Measurements from ENCODE around the gene DLG3. TPM values are rescaled to one million over a fixed set of nuclear protein-coding genes. Genes with fewer than 3 reads are reported as not detected.

Gene DLG3
- total RNA-seq, 1 donor from 2014 or later, result 6.5 TPM

- DNase-seq (ENCODE audit: low spot score in 2 of 2), result no peak
- no peak for TF ChIP-seq CTCF (IDR thresholded peaks at IDR 0.05)
- no peaks in the 10 kb centered on the region for H3K27me3 ChIP-seq
- no peaks in the 10 kb centered on the region for H3K9me3 ChIP-seq
- H3K4me1 ChIP-seq, result no peaks in the 10 kb centered on the region
- no peak overlapping the region for H3K27ac ChIP-seq
- H3K36me3 ChIP-seq, result no peaks in the 10 kb centered on the region
- no peak overlapping the region for H3K4me3 ChIP-seq
- intact Hi-C loops (cut with DNase I), result no loop called here
Observed at GRCh38 chrX:70552130-70552704, 107.6 kb downstream of the DLG3 start.

DNA sequence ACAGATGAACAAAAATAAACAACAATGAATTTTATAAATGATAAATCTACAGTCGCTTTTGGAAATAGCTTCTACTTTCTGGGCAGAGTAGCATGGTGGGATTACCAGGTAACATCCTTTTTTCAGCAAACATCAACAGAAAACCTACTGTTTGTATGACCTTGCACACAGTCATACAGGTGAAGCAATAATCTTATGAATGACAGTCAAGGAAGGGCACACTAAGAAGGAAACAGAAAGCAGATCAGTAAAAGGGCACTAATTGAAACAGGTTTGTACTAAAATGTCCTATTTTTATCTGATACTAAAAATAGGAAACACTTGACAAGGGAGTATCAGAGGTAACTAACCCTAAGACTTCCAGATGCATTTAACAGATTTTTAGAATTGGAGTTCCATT, 108.9 kb downstream of the DLG3 start:
- no peak for TF ChIP-seq CTCF (IDR thresholded peaks at IDR 0.05)
- Histone ChIP-seq H3K36me3 (no peaks in the 10 kb centered on the region), H3K9me3 (no peaks in the 10 kb centered on the region), H3K4me3 (no peak overlapping the region), H3K4me1 (no peaks in the 10 kb centered on the region), H3K27ac (no peak overlapping the region), H3K27me3 (no peaks in the 10 kb centered on the region)
- DNase-seq (ENCODE audit: low spot score in 2 of 2), result no peak
- intact Hi-C loops (cut with DNase I), result no loop called here

GRCh38 chrX:70554081-70554480, 109.4 kb downstream of the DLG3 start:
- intact Hi-C loops (cut with DNase I), result loop anchor here (1.0 kb wide), 1 partner anchor 100 kb away; no protein-coding TSS in a partner anchor

GRCh38 chrX:70554523-70554922, 109.9 kb downstream of the DLG3 start:
- intact Hi-C loops (cut with DNase I), result loop anchor here (1.0 kb wide), 1 partner anchor 100 kb away; no protein-coding TSS in a partner anchor
- Histone ChIP-seq H3K36me3 (no peaks in the 10 kb centered on the region), H3K4me3 (no peak overlapping the region), H3K27ac (no peak overlapping the region), H3K27me3 (no peaks in the 10 kb centered on the region), H3K4me1 (no peaks in the 10 kb centered on the region), H3K9me3 (no peaks in the 10 kb centered on the region)
- TF ChIP-seq CTCF (IDR thresholded peaks at IDR 0.05), result no peak
- no peak for DNase-seq (ENCODE audit: low spot score in 2 of 2)

More at GRCh38 chrX:70554081-70554480, 109.4 kb downstream of the DLG3 start:
- TF ChIP-seq CTCF (IDR thresholded peaks at IDR 0.05), result peak in 2 of 3 experiments; percentile 14 to 31
- no peaks in the 10 kb centered on the region for H3K9me3 ChIP-seq
- H3K27ac ChIP-seq, result no peak overlapping the region
- DNase-seq (ENCODE audit: low spot score in 2 of 2), result no peak
- no peaks in the 10 kb centered on the region for H3K4me1 ChIP-seq
- H3K27me3 ChIP-seq, result no peaks in the 10 kb centered on the region
- H3K36me3 ChIP-seq, result no peaks in the 10 kb centered on the region
- no peak overlapping the region for H3K4me3 ChIP-seq

GRCh38 chrX:70554948-70555347, 110.3 kb downstream of the DLG3 start:
- Histone ChIP-seq H3K4me3 (no peak overlapping the region), H3K9me3 (no peaks in the 10 kb centered on the region), H3K27me3 (no peaks in the 10 kb centered on the region), H3K4me1 (no peaks in the 10 kb centered on the region), H3K27ac (no peak overlapping the region), H3K36me3 (no peaks in the 10 kb centered on the region)
- intact Hi-C loops (cut with DNase I), result loop anchor here (1.0 kb wide), 1 partner anchor 101 kb away; no protein-coding TSS in a partner anchor
- no peak for TF ChIP-seq CTCF (IDR thresholded peaks at IDR 0.05)
- DNase-seq (ENCODE audit: low spot score in 2 of 2), result no peak

Other genes with a start within 250 kb of the DLG3 start
- gene AWAT1, start 210.2 kb upstream of the DLG3 start, total RNA-seq, result not detected
- gene P2RY4, start 184.6 kb upstream of the DLG3 start, total RNA-seq, result 1.3 TPM
- gene ARR3, start 176.5 kb upstream of the DLG3 start, total RNA-seq, result not detected
- gene RAB41, start 162.7 kb upstream of the DLG3 start, total RNA-seq, result not detected
- gene PDZD11, start 154.9 kb upstream of the DLG3 start, total RNA-seq, result 17.8 TPM
- gene KIF4A, start 154.7 kb upstream of the DLG3 start, total RNA-seq, result not detected
- gene GDPD2, start 21.5 kb upstream of the DLG3 start, total RNA-seq, result not detected

All from ascending aorta (tissue), 2 donors.